Fibroblast of the aortic adventitia (primary cell): ENCODE data around the gene OR2L8. TPM values are rescaled to one million over a fixed set of nuclear protein-coding genes. Genes with fewer than 3 reads are reported as not detected.

Source experiments
- DNase-seq: peaks from one replicate; pipeline ENCODE4 v3.0.0-alpha.2; 2010; ENCODE audit warnings: low read depth
- H3K4me3 ChIP-seq: 2 replicates; pipeline ENCODE4 v1.5.1; 2011; ENCODE audit warnings: low read depth, mild to moderate bottlenecking, control low read depth, low read length, moderate library complexity
- CTCF ChIP-seq: IDR thresholded peaks from 2 replicates; pipeline ENCODE4 v1.5.1; 2011; ENCODE audit warnings: mild to moderate bottlenecking, low read length, control low read depth, inconsistent platforms; ENCODE audit not compliant: insufficient read depth
- small RNA-seq: library from RNA; depleted of rRNA; stranded (forward); fragments of <200 nt; gene quantifications from one replicate; pipeline ENCODE3, GENCODE V24; 2012
- total RNA-seq: library from RNA; depleted of rRNA; stranded (reverse); fragments of >200 nt; gene quantifications from 2 replicates; pipeline ENCODE4 v1.2.3, GENCODE V29; 2012; ENCODE audit warnings: low replicate concordance

The OR2L8 gene
- total RNA-seq, 1 donor, result not detected

GRCh38 chr1:247966532-247967204 is 18.0 kb downstream of the OR2L8 start:
- no peak for TF ChIP-seq CTCF
- no peak for DNase-seq
- H3K4me3 ChIP-seq, result no peak overlapping the region

DNA sequence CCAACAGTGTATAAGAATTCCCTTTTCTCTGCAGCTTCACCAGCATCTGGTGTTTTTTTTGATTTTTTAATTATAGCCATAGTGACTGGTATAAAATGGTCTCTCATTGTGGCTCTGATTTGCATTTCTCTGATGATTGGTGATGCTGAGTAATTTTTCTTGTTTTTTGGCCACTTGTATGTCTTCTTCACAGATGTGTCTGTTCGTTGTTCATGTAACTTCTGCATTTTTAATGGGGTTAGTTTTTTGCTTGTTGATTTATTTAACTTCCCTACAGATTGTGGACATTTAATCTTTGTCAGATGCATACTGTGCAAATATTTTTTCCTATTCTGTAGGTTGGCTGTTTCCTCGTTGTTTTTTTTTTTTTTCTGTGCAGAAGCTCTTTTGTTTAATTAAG is 44.3 kb downstream of the OR2L8 start:
- H3K4me3 ChIP-seq, result no peak overlapping the region
- no peak for DNase-seq
- no peak for TF ChIP-seq CTCF

- H3K4me3 ChIP-seq, result no peak overlapping the region
- DNase-seq, result no peak
- no peak for TF ChIP-seq CTCF
Measured at GRCh38 chr1:247998811-247999210, 50.2 kb downstream of the OR2L8 start.

Small RNA genes lying within 50 kb of the gene (small RNA-seq; reads per million reads assigned to genes)
- gene RF00019, result not detected

Other genes starting within 250 kb of the OR2L8 start
- gene OR6F1, start 232.2 kb upstream of the OR2L8 start, total RNA-seq, result not detected in 2 replicates
- gene OR14K1, start 210.2 kb upstream of the OR2L8 start, total RNA-seq, result not detected in 2 replicates
- not detected in 2 replicates for gene OR14A2, start 200.7 kb upstream of the OR2L8 start, total RNA-seq
- not detected in 2 replicates for gene OR1C1, start 188.3 kb upstream of the OR2L8 start, total RNA-seq
- gene OR14A16, start 124.7 kb upstream of the OR2L8 start, total RNA-seq, result not detected in 2 replicates
- not detected in 2 replicates for gene OR11L1, start 107.0 kb upstream of the OR2L8 start, total RNA-seq
- 0.09 and 3.0 TPM in 2 replicates for gene TRIM58, start 91.7 kb upstream of the OR2L8 start, total RNA-seq
- not detected in 2 replicates for gene OR2W3, start 53.3 kb upstream of the OR2L8 start, total RNA-seq
- gene OR2T8, start 28.6 kb upstream of the OR2L8 start, total RNA-seq, result not detected in 2 replicates
- not detected in 2 replicates for gene OR2AJ1, start 24.0 kb upstream of the OR2L8 start, total RNA-seq
- gene OR2AK2, start 16.4 kb downstream of the OR2L8 start, total RNA-seq, result not detected in 2 replicates
- under 0.01 TPM in 1 of 2 replicates, not detected in the other for gene OR2L5, start 64.8 kb downstream of the OR2L8 start, total RNA-seq
- not detected in 2 replicates for gene OR2L2, start 81.2 kb downstream of the OR2L8 start, total RNA-seq
- not detected in 2 replicates for gene OR2L3, start 98.0 kb downstream of the OR2L8 start, total RNA-seq
- gene OR2L13, start 146.3 kb downstream of the OR2L8 start, total RNA-seq, result not detected in 2 replicates
- gene OR2M5, start 196.3 kb downstream of the OR2L8 start, total RNA-seq, result not detected in 2 replicates
- not detected in 2 replicates for gene OR2M2, start 226.0 kb downstream of the OR2L8 start, total RNA-seq
- under 0.01 TPM in 1 of 2 replicates, not detected in the other for gene OR2M3, start 248.4 kb downstream of the OR2L8 start, total RNA-seq